NOMO-1 treated with DMSO at 0.1 percent for 48 hours (cell line): Measurements from ENCODE around the gene LIX1.
"Not testable (repeated sequence)": the region's sequence is repeated elsewhere in the genome, so short reads cannot be mapped to it uniquely, and the experiment has no call there.

Source experiments
- DNase-seq: peaks from one replicate; lab custom pipeline; 2025; ENCODE audit not compliant: unreplicated experiment; lab: John Stamatoyannopoulos, UW

Gene LIX1

DNA sequence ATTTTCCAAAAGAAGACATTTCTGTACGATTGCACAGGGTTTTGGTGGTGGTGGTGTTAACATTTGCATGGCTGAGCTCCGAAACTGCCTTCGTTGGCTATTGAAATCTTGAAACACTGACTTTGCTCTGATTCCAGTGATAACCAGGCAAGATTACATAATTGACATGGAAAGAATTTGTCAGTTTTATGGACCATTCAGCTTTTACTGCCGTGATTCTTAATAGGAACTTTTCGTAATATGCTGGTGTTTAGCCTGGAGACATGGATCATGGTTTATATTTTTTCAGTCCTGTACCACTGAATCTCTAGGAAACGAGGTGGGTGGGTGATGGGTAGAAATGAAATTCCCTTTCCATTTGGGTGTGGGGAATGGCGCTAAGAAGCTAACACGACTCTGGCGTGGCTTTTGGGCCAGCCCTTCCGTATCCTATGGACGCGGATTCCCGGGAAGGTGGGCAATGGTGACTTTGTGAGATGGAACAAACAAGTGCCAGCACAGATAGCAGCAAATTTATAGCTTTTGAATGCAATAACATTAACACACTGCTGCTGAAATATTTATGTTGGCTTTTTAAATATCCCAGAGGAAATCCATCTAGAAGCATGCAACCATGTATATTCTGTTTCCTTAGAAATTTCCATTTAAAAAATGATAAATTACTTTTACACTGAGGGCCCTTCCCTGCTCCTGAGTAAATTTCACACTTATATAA is 36.8 kb downstream of the LIX1 start:
- DNase-seq: no peak

DNA sequence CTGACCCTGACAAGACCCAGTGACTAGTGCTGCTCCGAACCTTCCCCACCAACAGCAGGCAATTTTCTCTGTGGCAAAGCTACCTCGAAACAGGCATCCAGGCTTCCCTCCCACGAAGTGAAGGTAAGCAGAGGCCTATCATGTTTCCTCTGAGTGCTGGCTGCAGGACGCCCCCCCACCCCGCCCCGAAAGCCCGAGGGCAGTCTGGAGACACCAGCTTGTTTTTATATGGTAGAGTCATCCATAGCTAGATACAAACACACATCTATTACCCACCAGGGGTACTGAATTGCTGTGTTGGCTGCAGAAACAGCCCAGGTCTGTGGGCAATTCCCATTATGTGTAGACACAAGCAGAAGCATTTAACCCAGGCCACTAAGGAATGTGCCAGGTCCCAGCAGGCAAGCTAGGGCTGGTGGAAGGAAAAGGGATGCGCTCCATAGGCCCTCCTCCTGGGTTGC is 40.4 kb downstream of the LIX1 start:
- DNase-seq: no peak

DNA sequence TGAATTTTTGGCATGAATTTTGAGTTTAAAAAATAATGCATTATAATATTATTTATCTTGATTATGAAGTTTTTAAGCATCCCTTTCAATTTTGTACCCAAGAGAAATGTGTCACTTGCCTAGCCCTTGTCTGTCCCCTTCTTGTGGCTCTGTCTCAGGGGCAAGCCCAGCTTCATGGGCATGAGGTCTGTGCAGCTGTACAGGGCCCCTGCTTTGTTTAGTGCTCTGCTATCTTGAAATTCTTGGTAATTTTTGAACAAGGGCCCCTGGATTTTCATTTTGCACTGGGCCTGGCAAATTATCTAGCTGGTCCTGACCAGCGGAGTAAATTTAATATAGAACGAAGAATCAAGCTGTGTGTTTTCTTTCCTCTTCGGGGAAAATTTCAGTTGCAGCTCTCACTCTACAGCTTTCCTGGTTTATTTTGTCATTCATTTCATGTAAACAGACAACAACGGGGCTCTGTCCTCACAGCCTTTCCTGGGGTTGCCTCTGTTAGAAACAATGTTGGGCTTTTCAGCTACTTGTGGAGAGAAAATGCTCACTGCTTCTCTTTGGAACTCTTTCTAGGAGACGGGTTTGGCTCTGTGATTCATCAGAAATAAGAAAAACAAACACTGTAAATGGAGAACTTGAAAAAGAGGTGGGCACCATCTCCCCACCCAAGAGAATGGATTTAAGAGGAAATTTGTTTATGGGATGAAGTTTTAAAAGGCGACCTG is 41.1 kb downstream of the LIX1 start:
- no peak for DNase-seq

DNA sequence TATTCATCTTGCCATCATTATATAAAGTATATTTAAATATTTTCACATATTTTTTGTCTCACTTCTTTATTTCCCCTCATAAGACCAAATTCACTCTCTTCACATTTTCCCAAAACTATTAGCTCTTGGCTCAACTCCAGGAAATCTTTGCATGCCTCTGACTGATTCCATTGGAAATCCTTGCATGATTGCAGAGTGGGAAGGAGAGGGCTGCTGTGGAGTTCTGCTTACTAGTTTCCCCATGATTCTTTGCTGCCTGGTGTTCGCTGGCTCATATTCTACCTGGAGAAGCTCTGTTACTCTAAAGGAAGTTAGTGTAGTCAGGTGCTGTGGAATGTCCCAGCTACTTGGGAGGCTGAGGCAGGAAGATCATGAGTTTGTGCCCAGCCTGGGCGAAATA is 41.9 kb downstream of the LIX1 start:
- no peak for DNase-seq

DNA sequence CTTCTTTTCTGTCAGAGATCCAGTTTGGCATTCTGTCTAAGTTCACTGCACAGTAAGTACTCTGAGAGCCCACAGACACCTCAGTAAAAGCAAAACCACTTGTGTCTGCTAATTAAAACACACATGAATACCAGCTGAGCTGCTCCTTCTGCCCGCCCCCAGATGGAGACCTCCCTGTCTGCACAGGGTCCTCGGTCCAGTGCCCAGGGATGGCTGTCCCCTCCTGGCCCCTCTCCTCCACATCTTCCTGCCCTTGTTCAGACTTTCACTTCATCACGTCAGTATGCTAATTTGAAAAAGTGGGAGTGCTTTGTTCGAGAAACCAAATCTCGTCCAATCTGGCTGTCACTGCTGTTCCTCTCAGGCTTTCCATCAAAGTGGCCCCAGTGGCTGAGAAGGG is 43.5 kb downstream of the LIX1 start:
- DNase-seq: no peak

GRCh38 chr5:97097326-97098230 is 44.8 kb downstream of the LIX1 start:
- peak; percentile 82 for DNase-seq

- no peak for DNase-seq
Measured at GRCh38 chr5:97096846-97097245, 45.6 kb downstream of the LIX1 start.

- DNase-seq: no peak
Measured at GRCh38 chr5:97096191-97096590, 46.2 kb downstream of the LIX1 start.

DNA sequence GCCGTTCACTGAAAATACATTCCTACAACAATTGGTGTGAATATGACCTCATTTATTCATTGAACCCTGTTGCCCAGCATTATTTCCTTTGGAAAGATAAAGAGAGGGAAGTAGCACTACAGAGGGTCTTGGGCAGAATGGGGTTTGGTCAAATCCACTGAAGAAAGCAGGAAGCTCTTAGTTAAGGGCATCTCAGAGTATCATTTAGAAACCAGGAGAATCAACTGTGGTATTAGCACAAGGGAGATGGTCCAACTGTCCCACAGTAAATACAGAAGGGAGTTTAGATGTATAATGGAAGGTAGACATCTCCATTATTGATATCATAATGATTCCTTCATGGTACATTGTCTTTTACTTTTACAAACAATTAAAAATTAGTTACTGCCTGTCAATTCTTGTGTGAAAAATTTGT is 47.1 kb downstream of the LIX1 start:
- DNase-seq: no peak

GRCh38 chr5:97094579-97095317 is 47.7 kb downstream of the LIX1 start:
- no peak for DNase-seq

DNA sequence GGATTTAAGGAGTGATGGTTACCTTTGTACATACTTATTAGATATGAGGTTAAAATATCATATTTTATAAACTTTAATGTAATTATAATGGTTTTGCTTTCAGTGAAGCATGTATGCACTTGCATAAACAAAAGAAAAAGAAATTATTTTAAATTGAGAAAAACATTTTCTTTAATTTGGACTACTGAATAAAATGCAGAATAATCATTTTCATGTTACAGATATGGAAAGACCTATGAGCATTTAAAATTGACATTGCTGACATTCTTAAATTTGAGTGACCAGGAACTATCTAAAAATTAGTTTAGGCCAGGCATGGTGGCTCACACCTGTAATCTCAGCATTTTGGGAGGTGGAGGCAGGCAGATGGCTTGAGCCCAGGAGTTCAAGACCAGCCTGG is 49.2 kb downstream of the LIX1 start:
- no peak for DNase-seq

DNA sequence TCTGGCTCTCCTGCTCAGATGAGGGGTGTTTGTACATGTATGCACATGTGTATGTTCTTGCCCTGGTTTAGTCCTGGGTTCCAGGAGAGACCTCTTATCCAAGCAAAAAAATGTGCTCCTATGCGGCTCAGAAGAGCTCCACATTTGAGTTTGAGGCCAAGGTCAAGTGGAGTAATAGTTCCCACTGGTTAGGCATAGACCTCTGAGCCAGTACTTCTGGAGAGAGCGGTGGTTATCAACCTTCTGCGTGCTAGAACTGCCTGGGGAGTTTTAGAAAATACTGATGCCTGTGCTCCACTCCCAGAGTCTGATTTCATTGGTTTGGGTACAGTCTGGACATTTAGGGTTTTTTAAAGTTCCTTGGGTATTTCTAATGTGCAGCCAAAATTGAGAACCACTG is 51.5 kb downstream of the LIX1 start:
- no peak for DNase-seq

GRCh38 chr5:97089149-97089801 is 53.1 kb downstream of the LIX1 start:
- no peak for DNase-seq

GRCh38 chr5:97088774-97089148 is 53.6 kb downstream of the LIX1 start:
- DNase-seq: no peak

GRCh38 chr5:97087138-97087537 is 55.3 kb downstream of the LIX1 start:
- no peak for DNase-seq

- DNase-seq: peak; percentile 80
Measured at GRCh38 chr5:97085459-97086181, 56.8 kb downstream of the LIX1 start.

DNA sequence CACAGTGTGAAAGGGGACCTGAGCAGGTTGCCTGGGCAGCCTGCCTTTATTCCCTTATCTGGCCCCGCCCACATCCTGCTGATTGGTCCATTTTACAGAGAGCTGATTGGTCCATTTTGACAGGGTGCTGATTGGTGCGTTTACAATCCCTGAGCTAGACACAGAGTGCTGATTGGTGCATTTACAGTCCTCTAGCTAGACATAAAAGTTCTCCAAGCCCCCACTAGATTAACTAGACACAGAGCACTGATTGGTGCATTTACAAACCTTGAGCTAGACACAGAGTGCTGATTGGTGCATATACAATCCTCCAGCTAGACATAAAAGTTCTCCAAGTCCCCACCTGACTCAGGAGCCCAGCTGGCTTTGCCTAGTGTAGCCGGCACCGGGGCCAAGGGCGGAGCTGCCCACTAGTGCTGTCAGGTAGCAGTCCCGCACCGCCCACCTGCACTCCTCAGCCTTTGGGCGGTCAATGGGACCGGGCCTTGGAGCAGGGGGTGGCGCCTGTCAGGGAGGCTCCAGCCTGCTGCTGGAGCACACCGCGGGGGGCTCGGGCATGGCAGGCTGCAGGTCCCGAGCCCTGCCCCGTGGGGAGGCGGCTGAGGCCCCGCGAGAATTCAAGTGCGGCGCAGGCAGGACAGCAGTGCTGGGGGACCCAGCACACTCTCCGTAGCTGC is 57.5 kb downstream of the LIX1 start:
- DNase-seq: not testable (repeated sequence)

DNA sequence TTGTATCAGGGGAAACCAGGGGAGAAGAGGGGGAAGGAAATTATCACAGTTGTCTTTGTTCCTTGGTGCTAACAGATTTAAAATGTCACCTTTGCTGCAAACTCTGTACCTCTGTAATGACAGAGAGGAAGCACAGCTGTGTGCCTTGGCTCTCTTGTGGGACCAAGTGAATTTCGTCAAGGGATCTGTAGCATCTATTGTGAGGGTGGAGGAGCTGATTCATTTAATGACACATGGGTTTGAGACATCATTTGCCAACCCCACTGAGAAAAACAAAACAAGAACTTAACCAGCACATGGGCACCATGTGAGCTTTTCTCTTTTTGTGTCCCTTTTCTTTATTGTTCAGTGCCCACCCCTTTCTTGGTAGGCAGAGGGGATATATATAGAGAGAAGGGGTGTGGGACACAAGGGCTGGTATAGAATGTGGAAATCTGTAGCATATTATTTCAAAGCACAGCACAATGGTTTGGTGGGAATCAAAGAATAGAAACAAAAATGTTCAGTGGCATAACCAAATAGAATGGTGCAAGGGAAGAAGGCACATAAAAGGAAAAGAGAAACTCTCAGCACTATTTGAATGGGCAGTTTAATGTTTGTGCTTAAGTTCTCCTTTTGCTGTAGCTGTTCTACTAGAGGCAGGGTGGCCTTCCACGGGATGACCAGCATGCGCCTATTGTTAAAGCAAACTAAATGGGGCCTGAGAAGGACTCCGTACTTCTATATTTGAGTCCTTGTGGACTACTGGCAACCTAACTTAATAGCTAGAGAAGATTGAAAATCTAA is 63.3 kb downstream of the LIX1 start:
- peak; percentile 74 for DNase-seq
